ENCODE results near the gene PSMD7.
"Not testable (repeated sequence)": the region's sequence is repeated elsewhere in the genome, so short reads cannot be mapped to it uniquely, and the experiment has no call there.

GRCh38 chr16:74353038-74353437 lies 56.4 kb downstream of the PSMD7 start:
- TF ChIP-seq CTCF (conservative IDR thresholded peaks at IDR 0.05 in 1 of 2, IDR thresholded peaks at IDR 0.05 in 1 of 2; ENCODE audit: low read depth in 1 of 2, low read length in 2 of 2); EZH2 (IDR thresholded peaks at IDR 0.05; ENCODE audit: low read length, missing control alignments): not testable (repeated sequence)
